Measurements from ENCODE around the gene CORIN.

CORIN gene

DNA sequence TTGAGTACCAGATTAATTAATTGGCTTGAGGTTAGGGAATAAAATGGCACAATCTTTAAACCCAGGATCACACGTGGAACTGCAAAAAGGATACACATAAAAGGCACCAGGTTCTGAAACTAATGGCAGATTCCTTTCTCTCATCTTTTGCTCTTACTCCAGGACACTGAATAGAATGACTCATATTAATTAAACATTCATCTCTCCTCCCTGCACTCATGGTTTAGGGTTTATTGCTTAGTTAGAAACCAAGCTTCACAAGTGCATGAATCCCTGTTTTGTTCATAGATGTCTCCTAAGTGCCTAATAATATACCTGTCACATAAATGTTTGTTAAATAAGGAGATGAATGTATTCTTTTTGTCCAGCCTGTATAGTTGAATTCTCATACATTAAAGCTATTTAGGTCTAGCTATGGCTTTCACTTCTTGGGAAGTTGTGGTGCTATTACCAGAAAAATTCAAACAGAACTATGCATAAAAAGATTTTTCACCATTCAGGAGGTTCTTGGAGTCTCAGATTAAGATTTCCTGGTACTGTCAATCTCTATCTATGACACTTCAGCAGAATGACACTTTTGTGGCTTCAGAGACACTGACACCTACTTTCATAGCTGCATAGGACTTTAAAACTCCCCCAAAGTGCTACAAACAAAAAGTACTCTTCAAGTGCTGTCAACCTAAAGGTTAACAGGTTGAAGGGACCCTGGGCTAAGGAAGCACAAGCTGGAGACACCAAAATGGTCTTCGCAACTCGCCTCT, 7.4 kb downstream of the CORIN start:
- Histone ChIP-seq H3K79me2 (ENCODE audit: low read length) (no peaks in the 10 kb centered on the region), H3K4me3 (ENCODE audit: low read length) (no peak overlapping the region)
- no peak for DNase-seq

GRCh38 chr4:47829438-47829837, 8.4 kb downstream of the CORIN start:
- DNase-seq = no peak
- 0 out of 2 replicates have a peak, but pooled peaks cover 4% of the 10 kb centered on the region for H3K4me1 ChIP-seq (ENCODE audit: low read length)
- H3K9me2 ChIP-seq (replicated peaks; ENCODE audit: insufficient read depth, low read length) = no peaks in the 10 kb centered on the region
- TF ChIP-seq EZH2phosphoT487 (IDR thresholded peaks at IDR 0.05; ENCODE audit: low read length) (no peak), EZH2 (optimal IDR thresholded peaks at IDR 0.05; ENCODE audit: low read depth, low read length) (no peak), CTCF (IDR thresholded peaks at IDR 0.05; ENCODE audit: low read length) (no peak)
- no peaks in the 10 kb centered on the region for H3K9me3 ChIP-seq (replicated peaks; ENCODE audit: insufficient read depth, low read length)
- H2AFZ ChIP-seq (ENCODE audit: low read length) = no peak overlapping the region
- no peak overlapping the region for H3K4me2 ChIP-seq (ENCODE audit: low read depth, low read length)
- H3K27me3 ChIP-seq (replicated peaks; ENCODE audit: insufficient read depth, low read length) = no peaks in the 10 kb centered on the region
- H3K4me3 ChIP-seq (ENCODE audit: low read length) = no peak overlapping the region
- H3K9ac ChIP-seq (ENCODE audit: low read length) = no peak overlapping the region
- H3K79me2 ChIP-seq (ENCODE audit: low read length) = no peaks in the 10 kb centered on the region
- H4K20me1 ChIP-seq (ENCODE audit: insufficient read depth, low read length) = no peaks in the 10 kb centered on the region
- H3K36me3 ChIP-seq (replicated peaks; ENCODE audit: insufficient read depth, low read length) = no peaks in the 10 kb centered on the region
- H3K27ac ChIP-seq (ENCODE audit: low read length) = no peak overlapping the region
- no peaks in the 10 kb centered on the region for H3F3A ChIP-seq (ENCODE audit: insufficient read depth, low read length)

More for the DNA sequence above, 7.4 kb downstream of the CORIN start:
- Histone ChIP-seq H2AFZ (ENCODE audit: low read length) (no peak overlapping the region), H3K9me3 (replicated peaks; ENCODE audit: insufficient read depth, low read length) (no peaks in the 10 kb centered on the region), H3K36me3 (replicated peaks; ENCODE audit: insufficient read depth, low read length) (no peaks in the 10 kb centered on the region), H3K27me3 (replicated peaks; ENCODE audit: insufficient read depth, low read length) (0 out of 2 replicates have a peak, but pooled peaks cover 1% of the 10 kb centered on the region), H3K9ac (ENCODE audit: low read length) (no peak overlapping the region), H3K4me1 (ENCODE audit: low read length) (0 out of 2 replicates have a peak, but pooled peaks cover 5% of the 10 kb centered on the region), H4K20me1 (ENCODE audit: insufficient read depth, low read length) (no peaks in the 10 kb centered on the region), H3F3A (ENCODE audit: insufficient read depth, low read length) (no peaks in the 10 kb centered on the region), H3K9me2 (replicated peaks; ENCODE audit: insufficient read depth, low read length) (no peaks in the 10 kb centered on the region), H3K4me2 (ENCODE audit: low read depth, low read length) (no peak overlapping the region), H3K27ac (ENCODE audit: low read length) (no peak overlapping the region)
- TF ChIP-seq CTCF (IDR thresholded peaks at IDR 0.05; ENCODE audit: low read length) (no peak), EZH2 (optimal IDR thresholded peaks at IDR 0.05; ENCODE audit: low read depth, low read length) (no peak)

GRCh38 chr4:47827343-47828047, 10.4 kb downstream of the CORIN start:
- no peak overlapping the region for H3K4me2 ChIP-seq (ENCODE audit: low read depth, low read length)
- H3K4me1 ChIP-seq (ENCODE audit: low read length) = 0 out of 2 replicates have a peak, but pooled peaks cover 4% of the 10 kb centered on the region
- no peak overlapping the region for H3K9ac ChIP-seq (ENCODE audit: low read length)
- TF ChIP-seq EZH2phosphoT487 (IDR thresholded peaks at IDR 0.05; ENCODE audit: low read length) (no peak), CTCF (IDR thresholded peaks at IDR 0.05; ENCODE audit: low read length) (no peak), EZH2 (optimal IDR thresholded peaks at IDR 0.05; ENCODE audit: low read depth, low read length) (no peak)
- H3K36me3 ChIP-seq (replicated peaks; ENCODE audit: insufficient read depth, low read length) = no peaks in the 10 kb centered on the region
- no peaks in the 10 kb centered on the region for H4K20me1 ChIP-seq (ENCODE audit: insufficient read depth, low read length)
- H2AFZ ChIP-seq (ENCODE audit: low read length) = no peak overlapping the region
- H3K27me3 ChIP-seq (replicated peaks; ENCODE audit: insufficient read depth, low read length) = no peaks in the 10 kb centered on the region
- no peaks in the 10 kb centered on the region for H3K79me2 ChIP-seq (ENCODE audit: low read length)
- no peak overlapping the region for H3K4me3 ChIP-seq (ENCODE audit: low read length)
- no peak overlapping the region for H3K27ac ChIP-seq (ENCODE audit: low read length)
- no peak for DNase-seq
- H3K9me3 ChIP-seq (replicated peaks; ENCODE audit: insufficient read depth, low read length) = no peaks in the 10 kb centered on the region
- no peaks in the 10 kb centered on the region for H3K9me2 ChIP-seq (replicated peaks; ENCODE audit: insufficient read depth, low read length)
- no peaks in the 10 kb centered on the region for H3F3A ChIP-seq (ENCODE audit: insufficient read depth, low read length)

Measured in MM.1S (cell line).